H1 (cell line): ENCODE measurements around the gene DYNLRB1. TPM values are rescaled to one million over a fixed set of nuclear protein-coding genes. Genes with fewer than 3 reads are reported as not detected.

ENCODE experiments used
- BACH1 ChIP-seq: IDR thresholded peaks from 2 replicates; pipeline ENCODE4 v1.6.1; 2012; ENCODE audit warnings: low read length, improper control_type of control experiment
- CHD7 ChIP-seq: fragments of 300-600 bp; sonication (generic); IDR thresholded peaks from 2 replicates; pipeline ENCODE4 v1.7.1; 2012; ENCODE audit warnings: low read length, moderate library complexity, mild to moderate bottlenecking, inconsistent platforms; ENCODE audit not compliant: insufficient replicate concordance
- CTBP2 ChIP-seq: IDR thresholded peaks from 2 replicates; pipeline ENCODE4 v1.7.0; 2011; ENCODE audit warnings: borderline replicate concordance, mild to moderate bottlenecking, moderate library complexity, mixed read lengths, low read length; ENCODE audit not compliant: insufficient read depth, insufficient read length
- KDM1A ChIP-seq: fragments of 200-600, 300-600 bp; sonication (generic); IDR thresholded peaks from 2 replicates; pipeline ENCODE4 v1.7.1; 2016; ENCODE audit warnings: mild to moderate bottlenecking, low read length, borderline replicate concordance
- POU5F1 ChIP-seq: IDR thresholded peaks from 2 replicates; pipeline ENCODE4 v1.6.1; 2011; ENCODE audit warnings: low read depth, mild to moderate bottlenecking, low read length, moderate library complexity
- RNF2 ChIP-seq: fragments of 200-900, 300-1000 bp; sonication (generic); IDR thresholded peaks from 2 replicates; pipeline ENCODE4 v1.7.1; 2016; ENCODE audit warnings: borderline replicate concordance, low read depth, mild to moderate bottlenecking, antibody characterized with exemption, low read length; ENCODE audit not compliant: poor library complexity, severe bottlenecking; ENCODE audit errors: missing control alignments
- SIRT6 ChIP-seq: IDR thresholded peaks from one replicate; pipeline ENCODE4 v1.7.1; 2012; ENCODE audit warnings: low read length, inconsistent platforms
- SRF ChIP-seq: IDR thresholded peaks from 2 replicates; pipeline ENCODE4 v1.6.1; 2011; ENCODE audit warnings: mild to moderate bottlenecking, low read depth, low read length, moderate library complexity
- polyA plus RNA-seq, 7 experiments: library from polyadenylated mRNA; depleted of rRNA in 3 of 7; stranded (reverse) in 5 of 7; unstranded in 2 of 7; fragments of >200 nt in 5 of 7; fragments of 200-250 nt in 2 of 7; gene quantifications; 1 replicate in 5 of 7; 2 replicates in 1 of 7; 4 replicates in 1 of 7; pipeline versions ENCODE4 v1.2.1 to v1.2.3, GENCODE V29; 2011 to 2013; ENCODE audit warnings: missing spikeins in 2 of 7, mixed read lengths in 2 of 7
- total RNA-seq: library from RNA; stranded (reverse); fragmentation: NEBNext Ultra II Directional; extraction: Animal tissue kit (Norgen Biotek cat#: 25700); gene quantifications from 2 replicates; pipeline ENCODE4 v1.2.1, GENCODE V29; 2021
- TF ChIP-seq, protein P1 (sequence below), 3 experiments: IDR thresholded peaks; 1 replicate in 2 of 3; 2 replicates in 1 of 3; pipeline versions ENCODE4 v1.5.1 to v1.6.1; 2011; ENCODE audit warnings: low read length in 3 of 3, mild to moderate bottlenecking in 3 of 3, inconsistent platforms in 2 of 3, low read depth in 1 of 3, moderate library complexity in 1 of 3; ENCODE audit not compliant: insufficient read depth in 1 of 3; ENCODE audit errors: control extremely low read depth in 1 of 3

Gene DYNLRB1
- total and polyA plus RNA-seq, 2 of the 8 experiments (the other 6 are each of a cell fraction or from before 2014, with no cell fraction given) = 109 to 214 TPM

GRCh38 chr20:34500823-34501222, 15.4 kb upstream of the DYNLRB1 start (continued):
- TF ChIP-seq CHD7 (no peak), KDM1A (no peak), SRF (no peak), BACH1 (no peak), POU5F1 (no peak), SIRT6 (no peak), CTBP2 (no peak), RNF2 (no peak)
- TF ChIP-seq, protein P1, sequence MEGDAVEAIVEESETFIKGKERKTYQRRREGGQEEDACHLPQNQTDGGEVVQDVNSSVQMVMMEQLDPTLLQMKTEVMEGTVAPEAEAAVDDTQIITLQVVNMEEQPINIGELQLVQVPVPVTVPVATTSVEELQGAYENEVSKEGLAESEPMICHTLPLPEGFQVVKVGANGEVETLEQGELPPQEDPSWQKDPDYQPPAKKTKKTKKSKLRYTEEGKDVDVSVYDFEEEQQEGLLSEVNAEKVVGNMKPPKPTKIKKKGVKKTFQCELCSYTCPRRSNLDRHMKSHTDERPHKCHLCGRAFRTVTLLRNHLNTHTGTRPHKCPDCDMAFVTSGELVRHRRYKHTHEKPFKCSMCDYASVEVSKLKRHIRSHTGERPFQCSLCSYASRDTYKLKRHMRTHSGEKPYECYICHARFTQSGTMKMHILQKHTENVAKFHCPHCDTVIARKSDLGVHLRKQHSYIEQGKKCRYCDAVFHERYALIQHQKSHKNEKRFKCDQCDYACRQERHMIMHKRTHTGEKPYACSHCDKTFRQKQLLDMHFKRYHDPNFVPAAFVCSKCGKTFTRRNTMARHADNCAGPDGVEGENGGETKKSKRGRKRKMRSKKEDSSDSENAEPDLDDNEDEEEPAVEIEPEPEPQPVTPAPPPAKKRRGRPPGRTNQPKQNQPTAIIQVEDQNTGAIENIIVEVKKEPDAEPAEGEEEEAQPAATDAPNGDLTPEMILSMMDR (IDR thresholded peaks at IDR 0.05; ENCODE audit: control extremely low read depth in 1 of 3, insufficient read depth in 1 of 3, low read depth in 1 of 3, low read length in 3 of 3) = no peak
